ENCODE data around the gene AGAP1.

The AGAP1 gene

GRCh38 chr2:235966932-235967757 is 473.3 kb downstream of the AGAP1 start:
- DNase-seq (ENCODE audit: low read depth) = no peak

- no peak for DNase-seq (ENCODE audit: low read depth)
Observed at GRCh38 chr2:235968155-235968554, 474.3 kb downstream of the AGAP1 start.

GRCh38 chr2:235968616-235969324 is 474.9 kb downstream of the AGAP1 start:
- no peak for DNase-seq (ENCODE audit: low read depth)

- no peak for DNase-seq (ENCODE audit: low read depth)
Observed at GRCh38 chr2:235970204-235971040, 476.6 kb downstream of the AGAP1 start.

DNA sequence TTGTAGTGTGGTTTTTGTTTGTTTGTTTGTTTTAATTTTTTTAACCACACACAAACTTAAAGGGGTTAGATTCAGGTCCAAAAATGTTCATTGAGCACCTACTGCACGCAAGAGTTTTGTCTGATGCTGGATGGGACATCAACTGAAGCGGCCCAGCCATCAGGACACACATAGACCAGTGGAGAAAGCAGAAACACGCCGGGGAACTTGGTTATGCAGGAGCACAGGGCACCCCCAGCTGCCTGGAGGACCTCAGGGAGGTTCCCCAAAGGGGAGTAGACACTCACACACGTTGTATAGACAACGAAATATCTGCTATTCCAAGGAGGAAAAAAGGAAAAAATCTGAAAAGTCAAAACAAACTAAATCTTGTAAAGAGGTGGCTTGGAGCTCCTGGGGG is 482.7 kb downstream of the AGAP1 start:
- no peak for DNase-seq (ENCODE audit: low read depth)

DNA sequence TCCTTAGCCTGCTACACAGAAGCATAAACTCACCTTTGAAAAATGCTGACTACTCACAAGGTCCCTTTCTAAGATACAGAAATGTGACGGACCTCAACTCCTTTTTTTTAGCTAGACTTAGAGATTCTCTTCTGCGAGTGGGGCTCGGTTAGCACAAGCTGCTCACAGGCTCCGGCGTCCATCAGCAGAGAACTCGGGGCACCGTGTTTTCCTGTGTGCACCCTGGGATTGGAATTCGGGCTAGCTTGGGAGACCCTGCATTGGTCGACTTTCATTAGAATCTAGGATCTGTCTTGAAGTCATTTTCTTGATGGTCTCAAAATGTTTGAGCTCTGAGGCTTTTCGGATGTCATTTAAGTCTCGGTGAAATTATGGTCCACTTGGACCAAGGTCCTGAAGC is 483.1 kb downstream of the AGAP1 start:
- no peak for DNase-seq (ENCODE audit: low read depth)

DNA sequence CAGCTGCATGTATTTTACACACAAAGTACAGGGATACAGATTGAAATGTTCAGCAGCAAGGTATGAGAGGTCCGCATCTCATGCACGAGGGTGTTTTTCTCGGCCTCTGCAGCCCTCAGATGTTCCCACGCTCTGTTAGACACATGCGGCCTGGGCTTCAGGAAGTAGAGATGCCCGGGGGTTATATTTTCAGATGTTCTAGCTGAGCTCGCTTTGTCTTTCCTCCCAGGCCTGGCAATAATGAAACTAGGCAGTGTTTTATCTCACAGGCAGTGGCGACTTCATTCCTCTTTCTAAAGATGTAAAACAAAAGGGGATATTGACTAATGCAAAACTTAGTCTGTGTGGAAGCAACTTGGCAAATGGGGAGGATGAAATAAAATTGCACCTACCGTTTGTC is 483.6 kb downstream of the AGAP1 start:
- DNase-seq (ENCODE audit: low read depth) = no peak

DNA sequence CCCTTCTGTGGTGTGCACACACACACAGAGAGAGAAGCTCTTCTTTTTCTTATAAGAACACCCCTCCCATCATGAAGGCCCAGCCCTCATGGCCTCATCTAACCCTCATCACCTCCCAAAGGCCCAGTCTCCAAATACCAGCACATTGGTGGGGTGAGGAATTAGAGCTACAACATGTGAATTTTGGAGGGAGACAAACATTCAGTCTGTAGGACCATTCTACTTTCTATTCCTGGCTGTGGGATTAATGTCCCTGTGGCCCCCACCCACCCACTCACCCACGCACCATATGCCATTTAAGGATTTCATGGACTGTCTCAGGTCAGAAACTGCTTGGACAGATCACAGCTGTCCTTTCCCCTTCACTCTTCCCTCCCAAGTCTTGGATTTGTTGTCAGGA is 484.2 kb downstream of the AGAP1 start:
- DNase-seq (ENCODE audit: low read depth) = no peak

DNA sequence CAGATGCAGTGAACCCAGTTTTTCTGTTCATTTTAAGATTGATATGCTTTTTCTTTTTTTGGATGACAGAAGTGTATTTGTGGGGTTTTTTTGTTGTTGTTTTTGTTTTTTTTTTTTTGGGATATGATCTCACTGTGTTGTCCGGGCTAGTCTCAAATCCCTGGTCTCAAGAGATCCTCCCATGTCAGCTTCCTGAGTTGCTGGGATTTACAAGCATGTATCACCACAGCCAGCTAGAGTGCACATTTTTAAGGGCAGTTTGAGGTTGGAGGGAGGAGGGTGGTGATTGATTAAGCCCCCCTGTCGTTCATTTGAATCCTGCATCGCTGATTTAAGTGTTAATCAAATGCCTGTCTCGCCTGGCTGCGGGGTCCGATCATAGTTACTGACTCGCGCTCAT is 485.2 kb downstream of the AGAP1 start:
- DNase-seq (ENCODE audit: low read depth) = no peak

- DNase-seq (ENCODE audit: low read depth) = no peak
Observed at GRCh38 chr2:235979753-235980435, 486.1 kb downstream of the AGAP1 start.

- no peak for DNase-seq (ENCODE audit: low read depth)
Observed at GRCh38 chr2:235981631-235982030, 487.8 kb downstream of the AGAP1 start.

GRCh38 chr2:235983016-235983415 is 489.2 kb downstream of the AGAP1 start:
- DNase-seq (ENCODE audit: low read depth) = no peak

- DNase-seq (ENCODE audit: low read depth) = no peak
Observed at GRCh38 chr2:235984552-235984951, 490.7 kb downstream of the AGAP1 start.

DNA sequence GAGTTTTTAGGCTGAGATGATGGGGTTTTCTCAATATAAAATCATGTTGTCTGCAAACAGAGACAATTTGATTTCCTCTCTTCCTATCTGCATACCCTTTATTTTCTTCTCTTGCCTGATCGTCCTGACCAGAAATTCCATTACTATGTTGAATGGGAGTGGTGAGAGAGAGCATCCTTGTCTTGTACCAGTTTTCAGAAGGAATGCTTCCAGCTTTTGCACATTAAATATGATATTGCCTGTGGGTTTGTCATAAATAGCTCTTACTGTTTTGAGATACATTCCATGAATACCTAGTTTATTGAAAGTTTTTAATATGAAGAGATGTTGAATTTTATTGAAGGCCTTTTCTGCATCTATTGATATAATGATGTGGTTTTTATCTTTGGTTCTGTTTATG is 492.5 kb downstream of the AGAP1 start:
- no peak for DNase-seq (ENCODE audit: low read depth)

DNA sequence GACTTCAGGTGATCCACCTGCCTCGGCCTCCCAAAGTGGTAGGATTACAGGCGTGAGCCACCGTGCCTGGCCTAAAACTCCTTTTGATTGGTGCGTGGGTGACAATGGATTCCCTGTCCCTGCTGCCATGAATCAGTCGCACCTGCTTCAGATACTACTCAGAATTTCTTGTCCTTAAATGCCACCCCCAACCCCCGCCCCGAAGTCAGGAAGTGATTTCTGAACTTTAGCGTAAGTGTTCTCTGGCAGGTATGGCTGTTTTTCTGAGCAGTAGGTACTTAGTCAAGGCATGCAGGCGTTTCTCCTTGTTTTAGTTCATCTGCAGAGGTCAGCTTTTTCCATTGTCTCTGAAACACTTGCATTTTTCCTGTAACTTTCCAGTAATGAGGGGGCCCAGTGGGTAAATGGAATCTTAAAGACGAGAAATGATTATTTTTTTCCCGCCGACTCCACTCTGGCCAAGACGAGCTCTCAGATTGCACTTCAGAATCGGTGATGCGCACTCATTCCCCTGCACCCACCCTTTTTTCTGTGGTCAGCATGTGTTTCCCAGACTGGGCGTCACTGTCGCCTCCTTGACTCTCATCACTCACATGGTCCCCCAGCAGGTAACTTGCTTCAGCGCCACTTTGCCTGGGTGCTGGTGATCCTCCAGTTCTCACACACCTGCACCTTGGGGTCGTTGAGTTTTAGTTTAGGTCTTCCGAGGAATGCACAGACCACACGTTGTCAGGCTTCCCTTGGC is 494.6 kb downstream of the AGAP1 start:
- no peak for DNase-seq (ENCODE audit: low read depth)

- no peak for DNase-seq (ENCODE audit: low read depth)
Observed at GRCh38 chr2:235989591-235989990, 495.7 kb downstream of the AGAP1 start.

DNA sequence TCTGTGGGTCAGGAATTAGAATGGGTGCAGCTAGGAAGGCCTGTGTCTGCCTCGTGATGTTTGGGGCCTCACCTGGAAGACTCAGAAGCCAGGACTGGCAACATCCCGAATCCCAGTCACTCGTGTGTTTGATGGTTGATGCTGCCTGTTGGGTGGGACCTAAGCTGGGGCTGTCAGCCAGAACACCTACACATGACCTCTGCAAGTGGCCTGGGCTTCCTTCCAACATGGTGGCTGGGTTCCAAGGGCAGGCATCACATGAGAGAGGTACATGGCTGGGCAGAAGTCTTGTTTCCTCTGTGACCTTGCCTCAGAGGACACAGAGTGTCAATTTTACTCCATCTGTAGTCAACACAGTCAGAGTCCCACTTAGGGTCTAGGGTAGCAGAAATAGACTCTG is 496.5 kb downstream of the AGAP1 start:
- no peak for DNase-seq (ENCODE audit: low read depth)

GRCh38 chr2:235992024-235992423 is 498.2 kb downstream of the AGAP1 start:
- no peak for DNase-seq (ENCODE audit: low read depth)

GRCh38 chr2:235996419-235996818 is 502.6 kb downstream of the AGAP1 start:
- DNase-seq (ENCODE audit: low read depth) = no peak

GRCh38 chr2:235999011-235999410 is 505.2 kb downstream of the AGAP1 start:
- no peak for DNase-seq (ENCODE audit: low read depth)

DNA sequence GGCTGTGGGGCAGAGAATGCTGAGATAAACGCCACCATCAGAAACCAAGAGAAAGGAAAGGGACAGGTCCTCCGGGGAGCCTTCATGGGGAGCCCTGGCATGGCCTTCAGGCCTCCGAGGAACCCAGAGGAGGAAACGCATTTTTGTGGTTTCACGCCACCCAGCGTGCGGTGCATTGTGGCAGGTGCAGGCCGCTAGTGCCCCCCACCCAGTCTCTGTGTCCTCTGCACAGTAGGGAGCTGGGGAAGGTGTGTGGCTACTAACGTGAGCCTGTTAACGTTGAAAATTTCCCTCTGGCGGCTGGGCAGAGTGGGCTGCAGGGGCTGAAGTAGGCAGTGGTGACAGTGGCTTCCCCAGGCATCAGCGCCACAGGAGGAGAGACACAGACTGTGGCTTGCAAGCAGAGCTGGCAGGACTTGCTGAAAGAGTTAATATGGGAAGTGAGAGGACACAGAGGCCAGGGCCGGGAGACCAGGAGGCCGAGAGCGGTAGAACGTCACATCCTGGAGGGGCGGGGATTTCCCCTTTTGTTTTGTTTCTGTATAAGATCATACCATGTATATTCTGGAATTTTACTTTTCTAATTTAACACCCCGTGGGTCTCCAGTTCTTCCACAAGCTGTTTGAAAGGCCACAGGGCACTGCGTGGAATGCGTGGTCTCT is 507.5 kb downstream of the AGAP1 start:
- no peak for DNase-seq (ENCODE audit: low read depth)
